ENCODE results near the gene ZHX3.

The ZHX3 gene

DNA sequence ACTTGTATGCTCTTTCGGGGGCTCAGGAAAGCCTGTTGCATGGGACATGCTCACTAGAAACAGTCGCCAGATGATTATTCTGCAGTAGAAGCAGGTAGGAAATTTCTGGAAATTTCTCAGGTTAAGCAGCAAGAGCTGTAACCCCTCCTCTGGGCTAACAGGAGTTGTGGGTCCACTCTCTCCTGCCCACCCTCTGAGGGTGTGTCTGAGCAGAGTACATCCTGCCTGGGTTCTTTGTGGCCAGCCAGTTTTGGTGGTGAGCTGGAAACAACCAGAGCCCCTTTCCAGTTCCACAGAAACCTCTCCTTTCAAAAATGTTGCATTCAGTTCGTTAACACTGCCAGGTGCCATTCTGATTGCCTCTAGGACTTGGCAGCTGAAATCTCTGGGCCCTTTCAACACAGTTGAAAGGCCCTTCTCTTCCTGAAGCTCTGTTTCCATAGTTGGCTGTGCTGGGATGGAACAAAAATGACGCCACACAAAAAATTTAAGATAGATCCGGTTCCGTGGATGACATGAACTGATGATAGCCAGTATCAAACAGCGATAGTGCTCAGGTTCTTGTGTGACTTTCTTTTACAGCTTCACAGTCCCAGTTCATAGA, 141.7 kb downstream of the ZHX3 start:
- no peak for DNase-seq

GRCh38 chr20:41175201-41175651, 142.3 kb downstream of the ZHX3 start:
- DNase-seq, result no peak
- TF ChIP-seq GATA1 (IDR thresholded peaks at IDR 0.05; ENCODE audit: low read depth, low read length) (no peak), POLR2A (IDR thresholded peaks at IDR 0.05; ENCODE audit: low read length) (no peak)

More for the DNA sequence above, 141.7 kb downstream of the ZHX3 start:
- no peak for TF ChIP-seq POLR2A (IDR thresholded peaks at IDR 0.05; ENCODE audit: low read length)
- no peak for TF ChIP-seq GATA1 (IDR thresholded peaks at IDR 0.05; ENCODE audit: low read depth, low read length)

GRCh38 chr20:41174782-41175181, 142.7 kb downstream of the ZHX3 start:
- no peak for DNase-seq

DNA sequence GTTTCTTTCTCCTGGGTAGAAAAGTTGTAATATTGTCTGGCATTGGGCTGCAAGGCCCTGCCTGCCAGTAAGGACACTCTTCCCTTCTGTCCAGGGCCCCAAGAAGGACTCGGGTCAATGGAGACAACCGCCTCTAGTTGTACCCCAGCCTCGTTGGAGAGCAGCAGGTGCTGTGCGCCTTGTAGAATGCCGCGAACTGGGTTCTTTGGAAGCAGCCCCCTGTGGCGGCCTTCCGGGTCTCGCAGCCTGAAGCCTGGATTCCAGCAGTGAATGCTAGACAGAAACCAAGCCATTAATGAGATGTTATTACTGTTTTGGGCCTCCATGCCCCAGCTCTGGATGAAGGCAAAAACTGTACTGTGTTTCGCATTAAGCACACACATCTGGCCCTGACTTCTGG, 143.2 kb downstream of the ZHX3 start:
- no peak for DNase-seq
- TF ChIP-seq POLR2A (IDR thresholded peaks at IDR 0.05; ENCODE audit: low read length), result no peak
- TF ChIP-seq GATA1 (IDR thresholded peaks at IDR 0.05; ENCODE audit: low read depth, low read length), result no peak

More at GRCh38 chr20:41174782-41175181, 142.7 kb downstream of the ZHX3 start:
- no peak for TF ChIP-seq GATA1 (IDR thresholded peaks at IDR 0.05; ENCODE audit: low read depth, low read length)
- no peak for TF ChIP-seq POLR2A (IDR thresholded peaks at IDR 0.05; ENCODE audit: low read length)

DNA sequence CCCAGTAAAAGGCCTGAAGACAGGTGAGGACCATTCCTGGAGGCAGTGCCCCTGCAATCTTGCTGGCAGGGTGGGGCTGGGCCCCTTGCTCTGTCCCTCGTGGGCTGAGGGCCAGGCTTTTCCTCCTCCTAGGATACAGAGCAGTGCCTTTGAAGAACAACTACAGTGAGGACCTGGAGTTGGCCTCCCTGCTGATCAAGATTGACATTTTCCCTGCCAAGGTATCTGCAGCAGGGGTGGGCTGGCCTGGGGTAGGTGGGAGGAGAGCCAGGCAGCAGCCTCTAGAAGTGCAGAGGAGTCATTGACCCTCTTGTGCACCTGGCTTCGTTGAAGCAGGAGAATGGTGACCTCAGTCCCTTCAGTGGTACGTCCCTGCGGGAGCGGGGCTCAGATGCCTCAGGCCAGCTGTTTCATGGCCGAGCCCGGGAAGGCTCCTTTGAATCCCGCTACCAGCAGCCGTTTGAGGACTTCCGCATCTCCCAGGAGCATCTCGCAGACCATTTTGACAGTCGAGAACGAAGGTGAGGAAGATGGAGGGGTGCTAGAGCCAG, 143.7 kb downstream of the ZHX3 start:
- no peak for DNase-seq
- TF ChIP-seq POLR2A (IDR thresholded peaks at IDR 0.05; ENCODE audit: low read length), result no peak
- no peak for TF ChIP-seq GATA1 (IDR thresholded peaks at IDR 0.05; ENCODE audit: low read depth, low read length)

GRCh38 chr20:41173161-41173721, 144.3 kb downstream of the ZHX3 start:
- peak; percentile 68 to 82 for DNase-seq
- TF ChIP-seq GATA1 (IDR thresholded peaks at IDR 0.05; ENCODE audit: low read depth, low read length), result no peak

- no peak for DNase-seq
- TF ChIP-seq POLR2A (IDR thresholded peaks at IDR 0.05; ENCODE audit: low read length), result no peak
- TF ChIP-seq GATA1 (IDR thresholded peaks at IDR 0.05; ENCODE audit: low read depth, low read length), result no peak
Measured at GRCh38 chr20:41172296-41173140, 145.0 kb downstream of the ZHX3 start.

GRCh38 chr20:41171736-41172295, 145.7 kb downstream of the ZHX3 start:
- no peak for DNase-seq
- no peak for TF ChIP-seq GATA1 (IDR thresholded peaks at IDR 0.05; ENCODE audit: low read depth, low read length)
- TF ChIP-seq POLR2A (IDR thresholded peaks at IDR 0.05; ENCODE audit: low read length), result no peak

GRCh38 chr20:41170386-41171105, 147.0 kb downstream of the ZHX3 start:
- no peak for DNase-seq
- TF ChIP-seq GATA1 (IDR thresholded peaks at IDR 0.05; ENCODE audit: low read depth, low read length) (no peak), POLR2A (IDR thresholded peaks at IDR 0.05; ENCODE audit: low read length) (no peak)

- DNase-seq, result no peak
- TF ChIP-seq POLR2A (IDR thresholded peaks at IDR 0.05; ENCODE audit: low read length), result no peak
Measured at GRCh38 chr20:41169791-41170351, 147.7 kb downstream of the ZHX3 start.

DNA sequence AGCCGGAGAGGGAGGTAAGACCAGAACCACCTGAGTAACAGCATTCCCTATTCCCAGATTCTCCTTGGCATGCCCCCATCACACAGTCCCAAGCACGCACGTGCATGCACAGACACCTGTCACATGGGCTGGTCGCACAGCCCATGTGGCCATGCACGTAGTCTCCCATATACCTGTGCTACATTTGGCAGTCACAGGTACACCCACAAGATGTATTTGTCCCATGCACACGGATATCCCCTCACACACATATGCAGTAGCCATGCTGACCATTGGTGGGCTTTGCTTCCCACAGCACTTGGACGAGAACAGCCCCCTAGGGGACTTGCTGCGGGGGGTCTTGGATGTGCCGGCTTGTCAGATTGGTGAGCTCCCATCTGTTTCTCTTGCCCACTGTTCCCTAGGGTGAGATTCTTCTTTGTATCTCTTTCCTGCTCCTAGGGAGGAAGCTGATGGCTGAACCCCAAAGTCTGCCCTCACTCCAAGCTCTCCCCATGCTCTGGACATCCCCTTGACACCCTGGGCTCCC, 148.3 kb downstream of the ZHX3 start:
- no peak for TF ChIP-seq POLR2A (IDR thresholded peaks at IDR 0.05; ENCODE audit: low read length)
- TF ChIP-seq GATA1 (IDR thresholded peaks at IDR 0.05; ENCODE audit: low read depth, low read length), result no peak
- no peak for DNase-seq

- TF ChIP-seq POLR2A (IDR thresholded peaks at IDR 0.05; ENCODE audit: low read length) (no peak), GATA1 (IDR thresholded peaks at IDR 0.05; ENCODE audit: low read depth, low read length) (no peak)
- DNase-seq, result no peak
Measured at GRCh38 chr20:41168281-41169161, 149.0 kb downstream of the ZHX3 start.

All from erythroblast (primary cell).